CD4-positive, alpha-beta T cell treated with Interleukin-12 subunit alpha and Interleukin-12 subunit beta, for 1 hour (primary cell): ENCODE data around the gene PRKCE.
"Not testable (repeated sequence)": the region's sequence is repeated elsewhere in the genome, so short reads cannot be mapped to it uniquely, and the experiment has no call there.

Experiments used
- DNase-seq: peaks from one replicate; pipeline ENCODE4 v3.0.0-alpha.2; 2020

Gene PRKCE

GRCh38 chr2:45705233-45705632 is 53.8 kb downstream of the PRKCE start:
- no peak for DNase-seq

- no peak for DNase-seq
Measured at GRCh38 chr2:45706033-45706432, 54.6 kb downstream of the PRKCE start.

GRCh38 chr2:45707006-45707405 is 55.5 kb downstream of the PRKCE start:
- no peak for DNase-seq

GRCh38 chr2:45707661-45708060 is 56.2 kb downstream of the PRKCE start:
- DNase-seq = no peak

DNA sequence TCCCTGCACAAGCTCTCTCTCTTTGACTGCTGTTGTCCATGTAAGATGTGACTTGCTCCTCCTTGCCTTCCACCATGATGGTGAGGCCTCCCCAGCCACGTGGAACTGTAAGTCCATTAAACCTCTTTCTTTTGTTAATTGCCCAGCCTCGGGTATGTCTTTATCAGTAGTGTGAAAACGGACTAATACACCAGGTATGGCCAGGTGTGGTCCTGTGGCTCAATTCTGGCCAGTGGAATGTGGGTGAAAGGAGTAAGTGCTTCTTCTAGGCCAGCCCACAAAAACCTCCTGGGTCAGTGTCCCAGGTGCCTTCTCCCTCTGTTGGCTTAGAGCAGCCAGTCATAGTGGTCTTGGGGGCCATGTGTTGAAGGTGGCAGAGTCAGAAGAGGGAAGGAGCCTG is 57.0 kb downstream of the PRKCE start:
- no peak for DNase-seq

GRCh38 chr2:45709137-45709536 is 57.7 kb downstream of the PRKCE start:
- DNase-seq = no peak

GRCh38 chr2:45710468-45710867 is 59.0 kb downstream of the PRKCE start:
- no peak for DNase-seq

DNA sequence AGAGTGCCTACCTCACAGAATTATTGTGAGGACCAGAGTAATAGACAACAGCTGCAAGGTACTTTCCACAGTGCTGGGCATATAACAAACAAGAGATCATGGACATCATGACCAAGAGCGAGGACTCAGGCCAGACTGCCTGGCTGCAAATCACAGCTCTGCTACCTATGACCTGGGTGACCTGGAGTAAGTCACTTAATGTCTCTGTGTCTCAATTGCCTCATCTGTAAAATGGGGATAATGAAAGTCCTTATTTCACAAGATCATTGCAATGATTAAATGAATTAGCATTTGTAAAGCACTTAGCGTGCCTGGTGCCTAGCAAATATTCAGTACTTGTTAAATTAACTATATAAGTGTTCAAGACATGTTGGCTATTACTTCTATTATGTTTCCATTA is 59.7 kb downstream of the PRKCE start:
- no peak for DNase-seq

GRCh38 chr2:45712570-45712969 is 61.1 kb downstream of the PRKCE start:
- DNase-seq = no peak

DNA sequence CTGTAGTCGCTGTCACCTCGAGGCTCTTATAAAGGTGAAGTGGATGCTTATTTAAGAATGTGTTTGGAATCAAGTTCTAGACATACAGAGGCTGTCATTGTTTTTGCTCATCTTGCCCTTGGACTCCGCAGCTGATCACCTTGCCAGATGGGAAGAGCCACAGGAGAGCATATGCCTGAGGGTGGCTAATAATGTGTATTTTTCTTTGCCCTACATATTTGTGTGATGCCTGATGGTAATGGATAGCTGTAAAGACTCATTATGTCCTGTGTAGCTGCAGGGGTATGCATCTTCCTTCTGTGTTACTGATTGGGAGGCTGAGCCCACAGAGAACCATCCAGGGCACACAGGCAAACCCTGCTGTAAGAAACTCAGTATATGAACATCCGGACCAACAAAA is 61.7 kb downstream of the PRKCE start:
- no peak for DNase-seq

GRCh38 chr2:45713591-45713990 is 62.1 kb downstream of the PRKCE start:
- no peak for DNase-seq

- no peak for DNase-seq
Measured at GRCh38 chr2:45714679-45715078, 63.2 kb downstream of the PRKCE start.

DNA sequence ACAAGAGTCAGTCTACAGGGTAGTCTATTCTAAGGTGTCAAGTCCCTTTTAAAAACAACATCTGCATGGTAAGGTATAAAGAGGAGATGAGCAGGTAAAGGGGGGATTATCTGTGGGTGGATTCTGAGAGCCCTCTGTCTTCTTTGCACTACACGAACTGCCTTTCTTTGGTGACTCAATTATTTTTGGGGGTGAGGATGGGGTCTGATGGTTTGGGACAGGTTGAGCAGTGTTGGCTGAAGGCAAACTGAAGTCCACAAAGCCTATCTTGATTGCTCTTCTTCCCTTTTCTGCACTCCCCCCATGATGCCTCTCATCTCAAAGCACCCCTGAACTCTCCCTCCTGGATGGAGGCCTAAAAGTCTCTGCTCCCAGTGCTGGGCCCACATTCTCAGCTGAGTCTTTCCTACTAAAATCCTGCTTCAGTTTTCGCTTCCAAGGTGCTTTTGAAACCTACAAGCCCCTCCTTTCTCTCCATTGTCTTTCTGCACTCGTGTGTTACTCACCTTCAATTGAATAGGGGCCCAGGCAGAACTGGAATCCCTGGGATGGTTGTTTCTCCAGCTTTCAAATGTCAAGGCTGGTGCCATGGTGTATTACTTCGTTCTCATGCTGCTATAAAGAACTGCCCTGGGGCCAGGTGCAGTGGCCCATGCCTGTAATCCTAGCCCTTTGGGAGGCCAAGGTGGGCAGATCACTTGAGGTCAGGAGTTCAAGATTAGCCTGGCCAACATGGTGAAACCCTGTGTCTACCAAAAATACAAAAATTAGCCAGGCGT is 64.3 kb downstream of the PRKCE start:
- DNase-seq = no peak

- not testable (repeated sequence) for DNase-seq
Measured at GRCh38 chr2:45716432-45716831, 65.0 kb downstream of the PRKCE start.

- DNase-seq = no peak
Measured at GRCh38 chr2:45716915-45717314, 65.4 kb downstream of the PRKCE start.

DNA sequence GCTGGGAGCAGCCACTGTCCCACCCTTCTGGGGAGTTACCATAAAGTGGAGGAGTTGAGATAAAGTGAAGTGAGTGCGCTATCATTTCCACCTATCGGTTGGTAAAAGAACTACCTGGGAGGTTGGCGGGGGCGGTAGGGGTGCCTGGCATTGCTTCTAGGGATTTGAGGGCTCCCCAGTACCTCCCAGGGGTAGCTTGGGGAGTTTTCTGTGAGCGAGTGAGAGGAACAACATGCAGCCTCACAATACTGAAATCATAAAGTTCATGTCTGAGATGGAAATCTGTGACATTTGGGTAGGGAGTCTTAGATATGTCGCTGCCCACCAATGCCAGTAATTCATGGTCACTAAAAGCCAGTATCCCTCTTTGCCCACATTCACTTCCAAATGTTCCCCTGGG is 68.7 kb downstream of the PRKCE start:
- no peak for DNase-seq

GRCh38 chr2:45721150-45721549 is 69.7 kb downstream of the PRKCE start:
- DNase-seq = no peak

DNA sequence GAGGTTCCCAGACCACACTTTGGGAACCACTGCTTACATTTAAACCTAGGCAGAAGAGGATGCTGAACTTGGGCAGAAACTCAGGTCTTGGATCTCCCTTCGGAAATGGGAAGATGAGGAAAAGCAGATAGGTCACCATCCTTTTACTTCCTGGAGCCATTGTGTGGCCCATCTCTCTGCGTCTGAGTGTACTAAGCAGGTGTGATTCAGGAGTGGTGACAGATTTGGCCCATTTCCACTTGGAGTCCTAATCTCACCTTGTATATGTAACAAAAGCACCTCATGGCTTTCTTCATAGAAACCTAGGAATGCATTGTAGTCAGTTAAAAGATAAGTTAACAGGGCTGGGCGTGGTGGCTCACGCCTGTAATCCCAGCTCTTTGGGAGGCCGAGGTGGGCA is 71.0 kb downstream of the PRKCE start:
- DNase-seq = no peak

DNA sequence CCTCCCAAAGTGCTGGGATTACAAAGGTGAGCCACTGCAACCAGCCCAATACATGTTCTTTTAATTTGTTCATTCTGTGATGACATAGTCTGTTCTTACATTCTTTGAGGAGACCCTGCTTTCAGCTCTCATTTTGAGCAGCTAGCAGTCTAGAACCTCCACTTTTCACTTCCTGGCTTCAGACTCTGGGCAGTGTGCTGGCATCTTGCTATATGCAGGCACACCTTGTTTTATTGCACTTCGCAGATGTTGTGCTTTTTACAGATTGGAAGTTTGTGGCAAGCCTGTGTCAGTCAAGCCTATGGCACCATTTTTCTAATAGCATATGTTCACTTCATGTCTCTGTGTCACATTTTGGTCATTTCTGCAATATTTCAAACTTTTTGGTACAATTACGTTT is 72.4 kb downstream of the PRKCE start:
- DNase-seq = no peak

GRCh38 chr2:45724335-45724734 is 72.9 kb downstream of the PRKCE start:
- DNase-seq = no peak

- DNase-seq = no peak
Measured at GRCh38 chr2:45725731-45726130, 74.3 kb downstream of the PRKCE start.

- no peak for DNase-seq
Measured at GRCh38 chr2:45726188-45726587, 74.7 kb downstream of the PRKCE start.

- DNase-seq = peak; percentile 3
Measured at GRCh38 chr2:45728458-45728942, 77.0 kb downstream of the PRKCE start.

GRCh38 chr2:45729753-45730512 is 78.5 kb downstream of the PRKCE start:
- no peak for DNase-seq
